Activated CD4-positive, alpha-beta T cell treated with anti-CD3 and anti-CD28 coated beads, Interleukin-2, amount 50 U/mL, for 24 hours (primary cell): ENCODE results near the gene EMC6.
"Not testable (repeated sequence)": the region's sequence is repeated elsewhere in the genome, so short reads cannot be mapped to it uniquely, and the experiment has no call there.

ENCODE experiments used
- DNase-seq, 2 donors: peaks; one replicate each; pipeline ENCODE4 v3.0.0-alpha.2; 2020; ENCODE audit warnings: low read depth in 1 of 2, low spot score in 1 of 2

Gene EMC6

GRCh38 chr17:3679531-3680126 is 11.0 kb downstream of the EMC6 start:
- DNase-seq, result no peak

- DNase-seq, result no peak
Measured at GRCh38 chr17:3681057-3681456, 12.4 kb downstream of the EMC6 start.

GRCh38 chr17:3681565-3681964 is 13.0 kb downstream of the EMC6 start:
- no peak for DNase-seq

DNA sequence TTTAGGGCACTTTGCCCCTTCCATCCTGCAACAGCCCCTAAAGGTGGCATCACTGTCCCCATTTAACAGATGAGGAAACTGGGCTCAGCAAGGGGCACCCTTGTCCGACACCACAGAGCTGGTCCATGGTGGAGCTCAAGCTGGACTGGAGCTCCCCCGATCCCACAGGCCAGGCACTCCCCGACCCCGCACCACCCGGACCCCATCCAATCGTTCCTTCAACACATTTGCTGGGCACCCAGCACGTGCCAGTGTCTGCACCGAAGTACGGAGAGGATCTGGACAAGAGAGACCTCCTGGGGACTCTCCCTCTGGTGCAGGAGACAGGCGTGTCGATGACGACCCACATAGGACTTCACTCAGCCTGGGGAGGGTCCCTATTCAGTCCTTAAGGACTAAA is 13.4 kb downstream of the EMC6 start:
- no peak for DNase-seq

DNA sequence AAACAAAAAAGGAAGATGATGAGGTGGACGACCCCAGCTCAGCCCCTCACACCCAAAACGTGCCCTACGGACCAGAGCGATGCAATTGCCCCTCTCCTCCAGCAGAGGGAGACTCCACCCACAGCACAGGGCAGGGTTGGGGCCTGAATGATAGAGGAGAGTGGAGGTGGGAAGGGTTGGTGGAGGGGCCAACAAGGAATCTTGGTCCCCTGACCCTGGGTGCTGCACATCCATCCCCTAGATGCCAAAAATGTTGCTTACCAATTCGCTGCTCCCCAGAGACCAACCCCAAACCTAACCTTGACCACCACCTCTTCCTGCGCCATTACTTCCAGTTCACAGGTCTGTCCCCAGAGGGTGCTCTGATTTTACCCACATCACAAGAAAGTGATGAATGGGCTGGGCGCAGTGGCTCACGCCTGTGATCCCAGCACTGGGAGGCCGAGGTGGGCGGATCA is 14.5 kb downstream of the EMC6 start:
- DNase-seq, result peak; percentile 41 to 54

GRCh38 chr17:3685174-3685573 is 16.6 kb downstream of the EMC6 start:
- no peak for DNase-seq

DNA sequence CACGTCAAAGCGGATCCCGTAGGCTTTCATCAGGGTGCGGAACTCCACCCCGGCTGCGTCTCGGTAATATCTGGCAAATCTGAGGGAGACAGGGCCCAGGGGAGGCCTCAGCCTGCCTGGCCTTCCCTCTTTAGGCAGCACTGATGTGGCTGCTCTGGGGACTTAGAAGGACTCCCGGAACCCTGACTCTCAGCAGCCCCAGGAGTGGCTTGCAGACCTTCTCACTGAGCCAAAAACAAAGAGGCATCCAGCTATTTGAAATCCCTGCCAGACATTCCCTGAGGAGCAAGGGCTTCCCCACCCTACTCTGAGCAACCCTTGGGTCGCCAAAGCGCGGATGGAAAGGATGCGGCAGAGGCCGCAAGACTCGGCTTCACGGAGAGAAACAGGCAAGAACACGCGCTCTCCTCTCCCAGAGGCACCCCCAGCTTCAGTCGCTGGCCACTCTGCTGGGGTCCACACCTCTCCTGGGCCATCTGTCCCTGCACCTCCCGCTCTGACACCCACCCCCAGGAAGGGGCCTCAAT is 19.5 kb downstream of the EMC6 start:
- no peak for DNase-seq

DNA sequence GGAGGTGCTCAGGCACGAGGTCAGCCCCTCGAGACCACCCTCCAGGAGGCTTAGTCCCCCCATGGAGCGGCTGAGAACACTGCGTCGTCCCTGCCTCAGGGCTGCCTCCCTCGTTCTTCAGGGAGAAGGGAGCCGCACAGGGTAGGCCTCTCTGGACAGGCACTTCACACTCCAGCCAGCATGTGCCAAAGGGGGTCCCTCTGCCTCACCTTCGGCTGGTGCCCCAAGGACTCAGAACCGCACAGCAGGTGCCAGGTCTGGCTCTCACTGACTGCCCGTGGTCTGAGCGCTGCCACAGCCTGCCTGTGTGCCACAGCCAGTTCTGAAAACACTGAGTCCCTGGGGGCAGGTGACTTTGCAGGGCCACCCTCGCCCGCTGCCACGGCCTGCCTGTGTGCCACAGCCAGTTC is 20.2 kb downstream of the EMC6 start:
- no peak for DNase-seq

GRCh38 chr17:3689262-3690093 is 20.9 kb downstream of the EMC6 start:
- no peak for DNase-seq

GRCh38 chr17:3690094-3690715 is 21.6 kb downstream of the EMC6 start:
- DNase-seq, result no peak

DNA sequence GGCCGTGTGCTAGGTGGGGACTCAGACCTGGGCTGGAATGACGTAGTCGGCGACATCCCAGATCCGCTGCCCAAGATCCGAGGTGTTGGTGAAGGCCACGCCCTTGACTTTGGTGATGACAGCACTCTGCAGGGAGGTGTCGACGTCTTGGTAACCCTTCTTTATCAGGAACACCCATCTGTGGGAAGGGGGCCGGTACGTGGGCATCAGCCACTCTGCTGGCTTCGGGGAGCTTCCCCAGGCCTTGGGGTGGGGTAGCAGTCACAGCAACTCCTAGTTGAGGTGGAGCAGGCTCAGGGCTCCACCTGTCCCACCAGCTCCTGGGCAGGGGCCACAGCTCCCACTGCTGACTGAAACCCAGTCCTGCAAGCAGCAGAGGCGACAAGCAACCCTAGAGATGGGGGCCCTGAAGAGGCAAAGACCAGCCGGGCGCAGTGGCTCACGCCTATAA is 23.0 kb downstream of the EMC6 start:
- no peak for DNase-seq

DNA sequence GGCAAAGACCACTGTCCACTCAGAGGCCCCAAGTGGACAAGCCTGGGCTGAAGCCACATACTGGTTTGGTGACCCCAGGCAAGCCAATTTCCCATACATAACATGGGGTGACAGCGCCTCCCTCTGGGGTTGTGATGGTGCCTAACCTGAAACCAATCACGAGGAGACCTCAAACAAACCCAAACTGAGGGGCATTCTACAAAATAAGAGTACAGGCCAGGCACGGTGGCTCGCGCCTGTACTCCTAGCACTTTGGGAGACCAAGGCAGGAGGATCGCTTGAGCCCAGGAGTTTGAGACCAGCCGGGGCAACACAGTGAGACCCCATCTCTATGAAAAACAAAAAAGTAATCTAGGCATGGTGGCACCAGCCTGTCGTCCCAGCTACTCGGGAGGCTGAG is 23.7 kb downstream of the EMC6 start:
- DNase-seq, result no peak

- no peak for DNase-seq
Measured at GRCh38 chr17:3693141-3693540, 24.5 kb downstream of the EMC6 start.

GRCh38 chr17:3693829-3694231 is 25.2 kb downstream of the EMC6 start:
- no peak for DNase-seq

- DNase-seq, result no peak
Measured at GRCh38 chr17:3695129-3695722, 26.6 kb downstream of the EMC6 start.

DNA sequence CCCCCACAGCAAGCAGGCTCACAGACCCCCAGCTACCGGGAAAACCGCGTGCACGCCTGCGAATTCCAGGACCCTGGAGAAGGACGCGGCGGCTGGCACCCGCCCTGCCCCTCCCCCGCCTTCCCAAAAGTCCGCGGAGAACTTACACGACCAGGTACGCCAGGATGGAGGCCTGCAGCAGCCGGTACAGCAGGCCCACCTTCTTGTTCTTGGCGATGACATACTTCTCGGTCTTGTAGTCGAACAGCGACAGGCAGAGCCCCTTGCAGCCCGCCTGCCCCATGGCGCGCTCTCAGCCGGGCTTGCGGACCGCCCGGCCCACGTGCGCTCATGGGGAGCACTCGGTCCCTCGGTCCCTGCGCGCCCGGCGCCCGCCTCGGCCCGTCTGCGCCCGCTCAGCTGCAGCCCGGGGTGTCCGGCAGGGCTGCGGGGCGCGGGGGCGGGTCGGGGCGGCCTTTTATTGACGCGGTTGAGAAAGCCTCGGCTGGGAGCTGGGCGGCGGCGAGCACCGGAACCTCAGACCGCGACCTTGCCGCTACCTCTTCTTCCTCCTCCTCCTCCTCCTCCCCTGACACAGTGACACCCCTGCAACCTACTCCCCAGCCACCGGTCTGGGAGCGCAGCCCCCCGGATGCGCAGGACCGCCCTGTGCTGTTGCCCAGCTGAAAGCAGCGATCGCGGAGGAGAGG is 27.3 kb downstream of the EMC6 start, which contains the start of gene P2RX5:
Gene P2RX5 (minus strand): TSS at position 433 of the 689 bp plus-strand sequence. CDS start 150 bp downstream, at position 283.
- peak in 1 of 2 donors; percentile 21 for DNase-seq

DNA sequence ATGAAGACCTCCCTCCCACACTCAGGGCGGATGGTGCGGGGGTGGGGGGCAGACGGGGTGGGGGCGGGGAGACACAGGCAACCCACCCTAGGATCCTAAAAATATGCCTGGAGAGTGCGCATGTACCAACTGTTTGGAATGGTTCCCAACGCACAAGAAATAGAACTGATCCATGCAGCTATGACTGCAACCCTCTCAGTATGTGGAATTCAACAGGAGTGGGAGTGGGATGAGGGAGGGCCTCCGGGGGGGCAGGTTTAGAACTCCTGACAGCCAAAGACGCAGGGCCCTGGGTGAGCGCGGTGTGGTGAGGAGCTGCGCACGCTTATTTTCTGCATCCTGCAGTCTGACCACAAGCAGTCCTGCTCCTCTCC is 28.5 kb downstream of the EMC6 start:
- DNase-seq, result no peak

GRCh38 chr17:3698139-3698538 is 29.5 kb downstream of the EMC6 start:
- DNase-seq, result no peak

DNA sequence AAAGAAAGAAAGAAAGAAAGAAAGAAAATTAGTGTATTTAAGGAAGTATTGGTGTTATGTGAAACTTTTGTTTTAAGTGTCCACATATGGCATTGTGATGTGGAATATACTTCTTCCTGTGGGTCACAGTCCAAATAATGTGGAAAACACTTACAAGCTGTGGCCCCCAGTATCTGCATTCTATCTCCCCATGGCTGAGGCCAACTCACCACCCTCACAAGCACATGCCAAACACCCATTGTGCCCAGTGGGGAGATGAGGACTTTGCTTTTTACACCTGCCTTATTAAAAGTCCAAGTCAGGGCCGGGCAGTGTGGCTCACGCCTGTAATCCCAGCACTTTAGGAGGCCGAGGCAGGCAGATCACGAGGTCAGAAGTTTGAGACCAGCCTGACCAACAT is 31.3 kb downstream of the EMC6 start:
- no peak for DNase-seq

DNA sequence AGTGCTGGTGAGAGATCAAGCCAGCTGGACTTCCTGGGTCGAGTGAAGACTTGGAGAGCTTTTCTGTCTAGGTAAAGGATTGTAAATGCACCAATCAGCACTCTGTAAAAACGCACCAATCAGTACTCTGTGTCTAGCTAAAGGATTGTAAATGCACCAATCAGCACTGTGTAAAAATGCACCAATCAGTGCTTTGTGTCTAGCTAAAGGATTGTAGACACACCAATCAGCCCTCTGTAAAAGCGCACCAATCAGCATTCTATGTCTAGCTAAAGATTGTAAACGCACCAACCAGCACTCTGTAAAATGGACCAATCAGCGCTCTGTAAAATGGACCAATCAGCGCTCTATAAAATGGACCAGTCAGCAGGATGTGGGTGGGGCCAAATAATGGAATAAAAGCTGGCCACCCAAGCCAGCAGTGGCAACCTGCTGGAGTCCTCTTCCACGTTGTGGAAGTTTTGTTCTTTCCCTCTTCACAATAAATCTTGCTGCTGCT is 33.5 kb downstream of the EMC6 start:
- not testable (repeated sequence) for DNase-seq
